Inferior parietal cortex (tissue), 1 donor: ENCODE data around the gene PRR5L.

Experiments
- DNase-seq: peaks from one replicate; pipeline ENCODE4 v3.0.0-alpha.2; 2016; ENCODE audit errors: extremely low spot score

PRR5L gene

DNA sequence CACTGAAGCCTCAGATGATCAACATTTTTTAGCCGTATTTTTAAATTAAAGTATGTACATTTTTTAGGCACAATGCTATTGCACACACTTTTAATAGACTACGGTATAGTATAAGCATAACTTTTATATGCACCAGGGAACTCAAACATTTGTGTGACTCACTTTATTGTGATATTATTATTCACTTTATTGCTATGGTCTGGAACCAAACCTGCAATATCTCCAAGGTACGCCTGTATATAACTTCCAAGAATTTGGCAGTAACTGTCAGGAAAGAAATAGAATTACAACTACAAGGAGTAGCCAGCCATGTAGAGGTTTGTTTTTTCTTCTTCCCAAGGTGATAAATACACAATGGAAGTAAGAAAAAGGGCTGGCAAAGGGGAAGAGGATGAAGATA lies 62.3 kb downstream of the PRR5L start:
- DNase-seq, result no peak

DNA sequence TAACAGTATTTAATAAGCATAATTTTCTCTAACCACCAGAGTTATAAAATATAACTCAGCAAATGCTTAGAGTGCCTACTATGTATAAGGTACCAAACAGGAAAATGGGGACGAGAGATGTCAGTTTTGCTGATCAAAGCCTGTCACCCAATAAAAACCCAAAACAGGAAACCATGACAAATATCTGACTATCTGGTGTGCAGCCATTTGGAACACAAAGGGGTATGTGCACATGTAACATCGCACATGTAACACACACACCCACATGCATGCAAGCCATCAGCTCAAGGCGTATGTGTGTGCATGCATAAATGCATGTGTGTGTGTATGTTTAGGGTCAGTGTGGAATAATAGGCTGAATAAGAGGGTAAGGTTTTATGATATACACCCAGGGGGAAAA lies 64.2 kb downstream of the PRR5L start:
- no peak for DNase-seq

DNA sequence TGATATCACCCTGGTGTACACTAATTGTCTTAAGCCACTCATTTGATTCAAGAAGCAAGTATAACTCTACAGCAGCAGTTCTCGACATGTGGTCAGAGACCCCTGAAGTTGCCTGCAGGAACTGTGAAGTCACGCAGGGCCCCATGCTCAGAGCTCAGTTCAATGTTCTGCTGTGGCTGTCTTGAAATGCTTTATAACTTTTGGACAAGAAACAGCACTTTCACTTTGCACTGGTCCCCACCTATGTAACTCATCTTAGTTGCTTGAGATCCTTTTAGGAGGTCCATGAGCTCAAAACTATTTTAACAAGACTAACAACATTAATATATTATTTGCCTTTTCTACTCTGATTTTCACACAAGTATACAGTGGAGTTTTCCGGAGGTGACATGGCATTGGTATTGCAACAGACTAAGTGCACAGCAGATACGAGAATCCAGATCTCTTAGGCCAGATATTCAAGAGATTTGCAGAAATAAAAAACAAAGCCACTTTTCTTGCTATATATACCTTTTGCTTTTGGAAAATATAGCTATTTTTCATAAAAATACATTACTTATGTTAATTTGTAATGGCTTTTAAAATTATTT lies 64.8 kb downstream of the PRR5L start:
- no peak for DNase-seq

DNA sequence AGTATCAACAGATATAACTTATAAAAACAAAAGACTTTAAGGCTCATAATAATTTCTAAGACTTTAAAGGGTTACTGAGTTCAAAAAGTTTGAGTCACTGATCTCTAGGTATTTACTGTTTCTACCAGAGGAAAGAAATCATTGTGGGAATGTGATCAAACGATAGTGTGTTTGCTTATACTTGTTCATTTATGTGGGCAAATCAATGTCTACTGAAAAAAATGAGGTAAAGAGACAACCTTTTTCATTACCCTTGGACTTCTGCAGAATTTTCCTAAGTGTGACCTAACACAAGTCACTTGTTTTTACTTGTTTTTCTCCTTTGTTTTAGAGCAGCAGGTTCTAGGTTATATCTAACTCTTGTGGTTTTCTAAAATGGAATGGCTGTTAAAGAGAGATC lies 65.4 kb downstream of the PRR5L start:
- no peak for DNase-seq

DNA sequence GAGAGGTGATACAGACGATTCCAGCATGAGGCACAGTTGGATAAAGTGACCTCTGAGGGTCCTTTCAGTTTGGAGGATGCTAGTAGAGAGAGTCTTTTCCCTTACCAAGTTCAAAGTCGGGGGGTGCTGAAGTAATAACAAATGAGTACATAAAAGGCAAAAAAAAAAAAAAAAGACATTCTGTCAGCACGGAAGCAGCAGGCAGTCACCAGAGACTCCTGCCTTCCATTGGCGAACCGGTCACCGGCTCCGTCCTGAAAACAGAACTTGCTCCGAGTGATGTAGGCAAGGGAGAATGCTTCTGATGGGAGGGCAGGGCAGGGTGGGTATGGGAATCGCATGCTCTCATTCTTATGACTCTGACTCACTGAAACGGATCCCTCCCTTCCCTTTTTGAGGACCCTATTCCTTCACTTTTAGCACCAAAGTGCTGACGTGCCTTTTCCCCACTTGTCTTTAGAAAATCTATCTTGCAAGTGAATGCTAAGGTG lies 65.9 kb downstream of the PRR5L start:
- DNase-seq, result no peak

DNA sequence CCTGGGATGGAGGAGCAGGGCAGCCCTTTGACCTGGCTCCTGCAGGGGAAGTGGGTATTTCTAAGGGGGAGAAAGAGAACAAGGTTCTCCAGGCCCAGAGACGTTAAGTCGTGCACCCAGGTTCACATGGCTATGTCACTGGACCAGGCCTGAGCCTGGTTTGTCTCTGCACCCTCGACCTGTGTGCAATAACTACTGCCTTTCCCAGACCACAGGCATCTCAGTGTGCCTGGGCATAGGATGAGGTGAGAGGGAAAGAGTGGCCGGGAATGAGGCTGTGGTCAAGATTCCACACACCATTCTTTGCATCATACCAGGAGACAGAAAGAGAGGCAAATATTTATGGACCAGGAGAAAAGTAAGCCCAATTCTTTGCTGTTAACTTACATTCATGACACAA lies 66.8 kb downstream of the PRR5L start:
- no peak for DNase-seq

DNA sequence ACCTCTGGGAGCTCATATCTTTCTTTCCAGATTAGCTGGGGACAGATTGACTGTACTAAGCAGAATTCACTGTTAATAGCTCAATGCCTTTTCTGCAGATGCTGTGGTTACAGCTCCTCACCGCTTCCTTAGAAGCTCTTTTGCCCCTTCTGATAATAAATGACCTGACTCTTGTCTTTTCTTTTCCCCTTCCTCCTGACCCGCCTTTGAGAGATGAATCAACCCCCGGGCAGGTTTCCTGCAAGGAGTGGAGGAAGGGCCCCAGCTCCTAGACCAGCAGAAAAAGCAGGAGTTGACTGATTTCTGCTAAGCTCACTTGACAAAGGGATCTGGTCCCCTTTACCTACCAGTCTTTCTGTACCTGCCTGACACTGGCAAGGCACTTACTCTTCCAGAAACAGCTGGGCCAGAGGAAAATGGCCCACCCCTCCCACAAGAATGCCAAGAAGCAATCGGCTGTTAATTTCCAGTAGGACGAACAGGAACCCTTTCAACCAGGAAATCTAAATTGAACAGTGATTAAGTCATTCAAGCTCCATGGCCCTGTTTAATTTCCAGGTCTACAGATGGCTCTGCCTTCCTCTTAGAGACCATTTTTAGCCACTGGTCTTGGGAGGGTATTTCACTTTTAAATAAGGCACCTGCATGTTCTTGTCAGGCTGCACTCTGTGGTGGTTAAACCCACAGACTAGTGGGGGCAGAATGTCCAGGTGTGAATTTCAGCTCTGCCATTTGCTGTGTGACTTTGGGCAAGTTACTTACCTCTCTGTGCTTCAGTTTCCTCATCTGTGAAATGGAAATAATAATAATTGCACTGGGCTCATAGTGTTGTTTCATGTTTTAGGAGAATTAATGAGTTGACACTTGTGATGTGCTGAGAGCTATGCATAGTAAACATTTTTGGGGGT lies 67.5 kb downstream of the PRR5L start:
- DNase-seq, result no peak

DNA sequence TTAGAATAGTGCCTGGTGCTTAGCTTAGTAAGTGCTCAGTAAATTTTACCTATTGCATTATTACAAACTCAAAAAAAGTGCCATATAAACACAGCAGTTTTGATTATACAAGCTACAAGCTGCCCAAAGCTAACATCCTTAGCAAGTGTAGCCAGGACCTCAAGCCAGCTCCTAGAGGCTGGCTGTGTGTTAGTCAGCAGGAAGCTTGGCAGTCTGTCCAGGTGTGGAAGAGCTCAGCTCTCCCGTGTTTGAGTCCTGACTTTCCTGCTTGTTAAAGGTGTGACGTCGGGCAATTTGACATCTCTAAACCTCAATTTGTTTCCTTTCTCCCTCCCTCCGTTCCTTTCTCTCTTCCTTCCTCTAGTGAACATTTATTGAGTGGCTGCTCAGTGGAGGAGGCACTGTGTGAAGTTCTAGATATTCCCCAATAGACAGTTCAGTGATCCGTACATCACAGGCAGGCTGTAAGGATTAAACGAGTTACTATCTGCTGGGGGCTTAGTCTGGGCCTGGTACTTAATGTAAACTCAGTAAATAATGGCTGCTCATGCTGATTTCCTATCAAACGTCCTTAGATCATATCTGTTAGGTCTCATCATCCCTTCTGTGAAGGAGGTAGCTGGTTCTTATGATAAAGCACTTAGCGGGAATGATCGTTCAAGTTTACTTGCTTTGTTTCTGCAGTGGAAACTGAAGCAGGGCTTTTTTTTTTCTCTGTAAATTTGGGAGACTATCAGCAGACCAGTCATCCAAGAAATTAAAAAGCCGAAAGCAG lies 68.7 kb downstream of the PRR5L start:
- DNase-seq, result no peak

DNA sequence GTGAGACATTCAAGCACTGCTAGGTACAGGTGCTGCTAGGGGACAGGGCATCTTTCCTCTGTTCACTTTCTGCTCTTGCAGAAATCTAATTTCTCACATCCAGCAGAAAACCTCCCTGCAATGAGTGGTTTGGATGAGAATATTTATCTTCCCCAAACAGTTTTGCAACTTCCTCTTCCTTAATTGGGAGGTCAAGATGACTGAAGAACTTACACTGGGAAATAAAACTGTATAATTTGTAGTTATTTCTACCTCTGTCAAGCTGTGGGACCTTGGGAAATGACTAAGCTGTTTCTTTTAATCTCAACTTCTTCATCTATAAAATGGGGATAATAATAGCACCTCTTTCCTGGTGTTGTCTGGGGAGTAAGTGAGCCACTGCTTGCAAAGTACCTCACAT lies 69.8 kb downstream of the PRR5L start:
- no peak for DNase-seq

DNA sequence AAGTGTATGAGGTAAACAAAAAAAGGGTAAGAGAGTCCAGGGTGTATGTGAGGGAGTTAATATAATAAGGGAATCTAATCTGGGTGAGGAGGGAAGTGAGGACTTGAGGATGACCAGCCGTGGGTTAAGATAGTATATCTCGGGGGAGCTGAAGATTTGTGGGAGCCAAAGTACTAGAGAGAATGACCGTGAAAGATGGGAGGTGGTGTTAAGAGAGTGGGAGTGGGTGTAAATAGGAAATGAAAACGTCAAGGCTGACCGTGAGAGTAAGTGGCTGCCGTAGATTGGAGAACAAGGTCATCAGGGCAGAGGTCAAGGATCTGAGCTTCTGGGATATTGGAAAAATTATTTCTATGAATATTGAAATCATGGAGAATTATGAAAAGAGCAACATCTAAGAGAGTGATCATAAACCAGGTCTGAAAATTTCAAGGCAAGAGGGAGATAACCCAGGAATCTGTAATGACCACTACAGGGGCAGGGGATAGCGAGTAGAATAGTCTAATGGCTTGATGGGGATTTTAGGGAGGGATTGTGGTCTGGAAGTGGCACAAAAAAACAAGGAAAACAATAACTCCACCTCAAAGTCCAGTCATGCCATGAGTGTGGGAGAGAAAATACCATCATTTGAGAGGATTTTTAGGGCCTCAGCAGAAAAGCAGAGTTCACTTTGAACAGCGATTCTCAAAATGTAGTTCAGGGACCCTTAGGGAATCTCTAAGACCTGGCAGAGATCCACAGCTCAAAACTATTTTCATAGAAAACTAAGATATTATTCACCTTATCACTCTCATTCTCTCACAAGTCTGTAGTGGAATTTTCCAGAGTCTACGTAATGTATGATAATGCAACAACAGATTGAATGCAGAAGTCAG lies 72.0 kb downstream of the PRR5L start:
- DNase-seq, result no peak

DNA sequence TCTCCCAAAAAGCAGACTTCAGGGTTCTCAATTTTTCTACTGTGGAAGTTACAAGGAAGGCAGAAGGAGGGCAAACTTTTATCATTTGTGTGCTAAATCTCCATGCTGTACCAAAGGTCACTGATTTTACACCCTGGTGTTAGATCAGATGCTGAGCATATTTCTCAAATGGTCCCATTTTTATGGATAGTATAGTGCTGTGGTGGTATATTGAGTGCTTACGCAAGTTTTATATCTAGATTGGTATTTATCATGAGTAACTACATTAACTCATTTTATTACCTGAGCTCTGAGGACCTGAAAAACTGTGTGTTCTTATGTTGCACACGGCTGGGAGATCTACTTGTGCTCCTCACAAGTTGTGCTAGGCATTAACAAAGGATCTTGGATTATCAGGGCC lies 75.1 kb downstream of the PRR5L start:
- no peak for DNase-seq

DNA sequence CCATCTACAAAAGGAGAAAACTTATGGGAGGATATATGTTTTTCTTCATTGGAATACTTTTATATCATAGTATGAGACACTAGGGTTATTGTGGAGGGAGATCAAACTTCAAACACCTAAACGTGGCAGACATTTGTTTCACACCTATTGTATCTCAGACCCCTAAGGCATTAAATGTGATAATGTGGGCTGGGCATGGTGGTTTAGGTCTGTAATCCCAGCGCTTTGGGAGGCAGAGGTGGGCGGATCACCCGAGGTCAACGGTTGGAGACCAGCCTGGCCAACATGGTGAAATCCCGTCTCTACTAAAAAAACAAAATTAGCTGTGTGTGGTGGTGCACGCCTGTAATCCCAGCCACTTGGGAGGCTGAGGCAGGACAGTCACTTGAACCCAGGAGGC lies 75.5 kb downstream of the PRR5L start:
- no peak for DNase-seq

DNA sequence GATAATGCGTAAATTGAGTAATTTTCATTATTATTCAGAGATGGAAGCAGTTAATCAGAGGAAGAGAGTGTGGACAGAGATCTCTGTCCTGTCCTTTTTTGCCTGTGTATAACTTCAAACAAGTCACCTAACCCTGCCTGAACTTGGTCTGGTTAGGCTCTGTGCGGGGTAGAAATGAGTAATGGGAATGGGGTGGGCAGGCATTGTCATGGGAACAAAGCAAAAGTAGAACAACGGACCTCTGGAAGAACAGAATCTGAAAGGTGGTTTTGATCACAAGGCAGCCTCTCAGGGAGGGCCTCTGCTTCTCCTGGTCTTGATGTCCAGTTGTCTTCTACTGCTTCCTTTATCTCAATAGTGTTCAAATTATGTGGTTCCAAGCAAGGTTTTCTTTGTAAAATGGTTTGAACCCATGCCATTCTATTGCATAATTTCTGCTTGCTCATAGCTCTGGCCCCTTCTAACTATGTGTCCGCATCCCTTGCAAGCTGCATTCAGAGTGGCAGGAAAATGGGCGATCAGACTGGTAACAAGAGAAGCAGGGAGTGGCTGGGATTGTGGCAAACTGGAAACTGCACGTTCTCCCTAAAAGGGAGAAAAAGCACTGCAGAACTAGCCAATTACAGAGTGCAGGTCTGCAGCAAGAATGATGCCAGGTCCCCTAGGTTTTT lies 76.1 kb downstream of the PRR5L start:
- DNase-seq, result no peak

DNA sequence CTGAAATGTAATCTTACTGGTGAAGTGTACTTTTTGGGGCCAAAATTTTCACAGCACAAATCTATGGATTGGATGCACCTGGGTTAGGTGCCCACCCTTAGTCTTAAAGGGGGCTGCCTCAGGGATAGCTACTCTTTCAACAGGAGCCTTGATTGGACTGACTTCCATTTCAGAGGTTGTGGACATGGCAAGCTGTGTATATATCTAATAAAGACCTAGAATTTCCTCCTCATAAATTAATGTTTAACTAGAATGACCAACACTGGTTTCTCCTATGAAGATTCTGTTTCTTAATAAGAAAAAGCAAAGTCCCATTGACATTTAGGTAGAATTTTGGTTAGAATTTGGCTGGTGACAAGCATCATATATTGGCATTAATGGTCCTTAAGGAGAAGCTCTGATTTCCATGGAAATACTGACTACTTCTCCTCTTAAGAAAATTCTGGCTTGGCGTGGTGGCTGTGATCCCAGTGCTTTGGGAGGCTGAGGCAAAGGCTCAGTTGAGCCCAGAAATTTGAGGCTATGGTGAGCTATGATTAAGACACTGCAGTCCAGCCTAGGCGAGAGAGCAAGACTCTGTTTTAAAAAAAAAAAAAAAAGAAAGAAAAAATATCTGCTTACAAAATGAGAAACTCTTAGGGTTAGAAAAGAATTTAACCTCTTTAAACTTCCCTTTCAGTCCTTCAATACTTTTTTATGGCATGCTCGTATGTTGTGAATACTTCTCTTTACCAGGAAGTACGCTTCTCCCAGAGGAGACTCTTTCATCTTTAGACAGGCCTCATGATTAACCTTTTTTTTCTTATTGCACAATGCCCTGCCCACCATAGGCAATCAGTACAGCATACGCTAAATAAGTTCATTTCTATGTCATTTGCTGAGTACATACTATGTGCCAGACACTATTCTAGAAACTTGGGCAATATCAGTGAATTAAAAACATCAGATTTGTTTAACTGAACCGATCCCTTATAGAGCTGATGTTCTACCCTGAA lies 77.2 kb downstream of the PRR5L start:
- DNase-seq, result no peak

DNA sequence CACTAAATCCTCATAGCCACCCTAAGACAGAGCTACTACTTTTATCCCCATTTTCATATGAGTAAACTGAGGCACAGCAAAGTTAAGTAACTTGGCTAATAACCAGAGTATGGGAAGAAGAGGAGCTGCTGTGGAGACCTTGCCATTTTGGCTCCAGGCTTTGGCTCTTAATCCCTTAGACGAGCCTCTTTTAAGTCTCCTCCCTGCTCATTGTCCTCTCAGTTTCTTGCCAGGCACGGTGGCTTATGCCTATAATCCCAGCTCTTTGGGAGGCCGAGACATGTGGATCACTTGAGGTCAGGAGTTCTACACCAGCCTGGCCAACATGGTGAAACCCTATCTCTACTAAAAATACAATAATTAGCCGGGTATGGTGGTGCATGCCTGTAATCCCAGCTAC lies 78.6 kb downstream of the PRR5L start:
- no peak for DNase-seq

DNA sequence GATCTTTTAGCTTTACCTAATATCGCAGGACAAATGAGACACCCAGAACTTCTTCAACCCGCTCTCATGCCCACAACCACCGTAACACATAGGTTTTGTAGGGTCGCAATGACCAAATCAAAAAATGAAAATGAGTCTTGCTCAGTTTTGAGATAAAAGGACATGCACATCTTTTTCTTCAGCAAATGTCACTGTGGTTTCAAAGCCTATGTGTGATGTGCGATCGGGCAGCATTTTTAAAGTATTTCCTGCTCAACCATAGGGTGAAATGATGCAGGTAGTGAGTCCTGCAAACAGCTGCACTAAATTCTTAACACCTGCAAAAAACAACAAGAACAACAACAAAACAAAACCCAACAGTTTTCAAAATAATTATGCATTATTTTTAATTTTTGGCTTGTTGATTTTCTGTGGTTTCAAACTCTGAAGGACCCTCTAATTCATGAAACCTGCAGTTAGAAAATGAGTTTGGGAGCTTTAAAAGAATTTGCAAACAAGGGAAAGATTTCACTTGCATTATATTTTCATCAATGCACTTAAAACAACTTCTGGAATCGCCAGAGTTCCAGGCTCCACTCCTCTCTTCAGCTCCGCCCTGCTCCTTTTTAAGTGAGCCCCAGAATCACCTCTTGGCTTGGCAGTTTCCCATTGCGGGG lies 79.4 kb downstream of the PRR5L start:
- no peak for DNase-seq

DNA sequence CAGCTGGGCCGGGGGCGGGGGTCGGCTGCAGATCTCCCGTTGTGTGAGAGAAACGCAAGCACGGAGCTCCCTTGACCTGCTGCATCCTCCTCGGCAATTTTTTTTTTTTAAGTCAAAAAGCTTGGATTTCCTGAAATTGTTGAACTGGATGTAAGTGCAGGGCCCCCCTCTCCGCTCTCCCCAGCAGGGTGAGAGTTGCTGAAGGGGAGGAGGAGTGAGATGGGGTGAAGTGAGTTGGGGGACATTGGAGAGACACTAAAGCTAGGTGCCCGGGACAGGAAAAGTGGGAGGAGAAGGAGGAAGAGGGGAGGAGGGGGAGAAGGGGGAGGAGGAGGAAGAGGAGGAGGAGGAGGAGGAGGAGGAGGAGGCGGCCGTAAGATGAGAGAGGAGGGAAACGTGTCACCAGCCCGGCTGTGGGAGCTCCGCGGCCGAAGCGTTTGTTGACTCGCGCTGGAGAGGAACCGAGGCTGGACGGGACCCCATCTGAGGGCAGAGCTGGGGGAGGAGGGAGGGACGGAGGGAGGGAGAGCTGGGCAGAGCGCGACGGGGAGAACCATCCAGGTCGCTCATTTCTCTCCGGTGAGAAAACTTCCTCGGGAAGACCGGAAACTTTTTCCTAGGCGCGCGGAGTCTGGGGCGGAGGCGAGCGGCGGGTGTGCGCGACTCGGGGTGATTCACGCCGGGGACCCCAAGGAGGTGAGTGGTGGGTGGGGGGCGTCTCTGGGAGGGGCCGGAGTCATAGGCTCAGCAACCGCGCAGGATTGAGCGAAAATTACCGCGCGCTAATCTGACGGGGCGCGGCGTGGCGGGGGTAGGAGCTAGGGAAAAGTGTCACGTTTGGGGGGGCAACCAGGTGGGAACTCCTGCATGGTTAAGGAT lies 80.2 kb downstream of the PRR5L start:
- no peak for DNase-seq
